A549 (cell line): ENCODE results near the gene CD47. TPM values are rescaled to one million over a fixed set of nuclear protein-coding genes. Genes with fewer than 3 reads are reported as not detected.

Experiments
- ATAC-seq, 2 experiments: fragments of 200-7000 bp in 1 of 2; fragments of >200 bp in 1 of 2; cut with Nextera tagmentation in 1 of 2; cut with Tn5 transposase in 1 of 2; 3 replicates each; pipeline versions ENCODE4 v1.8.0 to v1.9.1; 2018 to 2020; ENCODE audit warnings: mild to moderate bottlenecking in 1 of 2, moderate library complexity in 1 of 2
- CTCF ChIA-PET: fragments of 300-600 bp; sonication (Branson Sonifier 250); formaldehyde crosslinking; extraction: SDS; loops from one replicate; lab custom pipeline; 2021; ENCODE audit warnings: antibody characterized with exemption, inconsistent platforms; lab: Yijun Ruan, JAX
- POLR2A ChIA-PET: fragments of 350-600 bp; formaldehyde crosslinking; extraction: SDS; loops from one replicate; lab custom pipeline; 2021; ENCODE audit warnings: antibody characterized with exemption, inconsistent platforms; lab: Yijun Ruan, JAX
- DNase-seq, 2 experiments: peaks; one replicate each; pipeline versions ENCODE4 v3.0.0 to v3.0.0-alpha.2; 2011 to 2016; ENCODE audit warnings: low read depth in 1 of 2, low spot score in 1 of 2
- FAIRE-seq: peaks from 2 replicates; lab custom pipeline; 2011; peaks lifted over from hg19 to GRCh38; lab: Jason Lieb, UNC
- H3K27ac ChIP-seq, 2 experiments: fragments of >200 bp; sonication (Bioruptor Twin); formaldehyde crosslinking; 3 replicates each; pipeline ENCODE4 v1.5.1; 2016 to 2017
- H3K4me1 ChIP-seq: fragments of >200 bp; sonication (Bioruptor Twin); formaldehyde crosslinking; 3 replicates; pipeline ENCODE4 v1.6.1; 2016
- H3K4me2 ChIP-seq: fragments of >200 bp; sonication (Bioruptor Twin); formaldehyde crosslinking; 3 replicates; pipeline ENCODE4 v1.6.1; 2016
- H3K4me3 ChIP-seq: fragments of >200 bp; sonication (Bioruptor Twin); formaldehyde crosslinking; 3 replicates; pipeline ENCODE4 v1.5.1; 2016
- H3K9me3 ChIP-seq: fragments of >200 bp; sonication (Bioruptor Twin); formaldehyde crosslinking; 3 replicates; pipeline ENCODE4 v1.6.1; 2016
- ATOH8 ChIP-seq: fragments of 250-450 bp; sonication (Bioruptor Pico); IDR thresholded peaks from 2 replicates; pipeline ENCODE4 v1.5.0; 2020; ENCODE audit warnings: low read depth, mild to moderate bottlenecking, moderate library complexity
- CBX2 ChIP-seq: fragments of 200-600 bp; sonication (generic); IDR thresholded peaks from 2 replicates; pipeline ENCODE4 v1.6.1; 2016; ENCODE audit warnings: low read depth, mild to moderate bottlenecking, borderline replicate concordance
- CEBPB ChIP-seq, 2 experiments: fragments of >200 bp in 1 of 2; sonication (Bioruptor Twin) in 1 of 2; formaldehyde crosslinking in 1 of 2; IDR thresholded peaks; 2 replicates each; pipeline ENCODE4 v1.6.1; 2012 to 2016
- CHD2 ChIP-seq: fragments of 150-350 bp; IDR thresholded peaks from 2 replicates; pipeline ENCODE4 v1.6.1; 2014; ENCODE audit warnings: low read length; ENCODE audit not compliant: partially characterized antibody
- EHF ChIP-seq: fragments of 250-450 bp; sonication (Bioruptor Pico); IDR thresholded peaks from 2 replicates; pipeline ENCODE4 v1.5.0; 2020; ENCODE audit warnings: mild to moderate bottlenecking
- ELK1 ChIP-seq: fragments of 150-350 bp; IDR thresholded peaks from 2 replicates; pipeline ENCODE4 v1.6.1; 2014; ENCODE audit warnings: low read depth, mild to moderate bottlenecking, low read length
- EP300 ChIP-seq, 2 experiments: fragments of >200 bp; sonication (Bioruptor Twin); formaldehyde crosslinking; IDR thresholded peaks; 2 replicates in 1 of 2; 3 replicates in 1 of 2; pipeline ENCODE4 v1.6.1; 2016 to 2017
- ESRRA ChIP-seq: fragments of 150-350 bp; IDR thresholded peaks from 2 replicates; pipeline ENCODE4 v1.6.1; 2014; ENCODE audit warnings: mild to moderate bottlenecking, low read length, borderline replicate concordance
- FOSB ChIP-seq: fragments of 250-450 bp; sonication (Bioruptor Pico); IDR thresholded peaks from 2 replicates; pipeline ENCODE4 v1.5.0; 2020; ENCODE audit warnings: mild to moderate bottlenecking, moderate library complexity
- GATA3 ChIP-seq: IDR thresholded peaks from 2 replicates; pipeline ENCODE4 v1.6.1; 2012; ENCODE audit warnings: borderline replicate concordance
- HDAC2 ChIP-seq: fragments of 200-600 bp; sonication (generic); IDR thresholded peaks from 2 replicates; pipeline ENCODE4 v1.6.1; 2016
- HES2 ChIP-seq: fragments of >200 bp; sonication (Bioruptor Twin); formaldehyde crosslinking; IDR thresholded peaks from 2 replicates; pipeline ENCODE4 v1.6.1; 2016
- HOXA7 ChIP-seq: fragments of 250-450 bp; sonication (Bioruptor Pico); IDR thresholded peaks from 2 replicates; pipeline ENCODE4 v1.5.0; 2020; ENCODE audit warnings: mild to moderate bottlenecking, moderate library complexity
- HOXB13 ChIP-seq: fragments of 250-450 bp; sonication (Bioruptor Pico); IDR thresholded peaks from 2 replicates; pipeline ENCODE4 v1.5.0; 2020; ENCODE audit warnings: low read depth, mild to moderate bottlenecking, moderate library complexity
- JUN ChIP-seq, 2 experiments: fragments of >200 bp; sonication (Bioruptor Twin); formaldehyde crosslinking; IDR thresholded peaks; 2 replicates in 1 of 2; 3 replicates in 1 of 2; pipeline ENCODE4 v1.6.1; 2016 to 2017
- JUNB ChIP-seq: fragments of >200 bp; sonication (Bioruptor Twin); formaldehyde crosslinking; IDR thresholded peaks from 2 replicates; pipeline ENCODE4 v1.6.1; 2016
- KDM1A ChIP-seq: fragments of 200-600 bp; sonication (generic); IDR thresholded peaks from 2 replicates; pipeline ENCODE4 v1.6.1; 2016; ENCODE audit warnings: low read depth, mild to moderate bottlenecking
- KDM5A ChIP-seq: fragments of 200-600 bp; sonication (generic); IDR thresholded peaks from 2 replicates; pipeline ENCODE4 v1.6.1; 2016; ENCODE audit warnings: antibody characterized with exemption, mild to moderate bottlenecking
- MAX ChIP-seq: IDR thresholded peaks from 2 replicates; pipeline ENCODE4 v1.6.1; 2012
- NFE2L2 ChIP-seq: fragments of 150-350 bp; conservative IDR thresholded peaks from 2 replicates; pipeline ENCODE4 v1.6.1; 2014; ENCODE audit warnings: low read length
- PHF8 ChIP-seq: fragments of 200-600 bp; sonication (generic); IDR thresholded peaks from 2 replicates; pipeline ENCODE4 v1.6.1; 2016; ENCODE audit warnings: low read depth, mild to moderate bottlenecking, antibody characterized with exemption, moderate library complexity, borderline replicate concordance
- POLR2A ChIP-seq: IDR thresholded peaks from 2 replicates; pipeline ENCODE4 v1.6.1; 2012; ENCODE audit warnings: mild to moderate bottlenecking, low read length
- RAD21 ChIP-seq, 2 experiments: fragments of >200 bp in 1 of 2; sonication (Bioruptor Twin) in 1 of 2; formaldehyde crosslinking in 1 of 2; IDR thresholded peaks in 1 of 2; conservative IDR thresholded peaks in 1 of 2; 2 replicates in 1 of 2; 3 replicates in 1 of 2; pipeline ENCODE4 v1.6.1; 2012 to 2018; ENCODE audit warnings: inconsistent platforms in 1 of 2
- RFX5 ChIP-seq: fragments of 450-650 bp; IDR thresholded peaks from 2 replicates; pipeline ENCODE4 v1.7.1; 2014; ENCODE audit warnings: antibody characterized with exemption, mild to moderate bottlenecking, moderate library complexity
- RNF2 ChIP-seq: fragments of 200-600 bp; sonication (generic); IDR thresholded peaks from 2 replicates; pipeline ENCODE4 v1.6.1; 2016; ENCODE audit warnings: low read depth, mild to moderate bottlenecking, antibody characterized with exemption, moderate library complexity, borderline replicate concordance
- SREBF2 ChIP-seq: fragments of 450-650 bp; IDR thresholded peaks from 2 replicates; pipeline ENCODE4 v1.6.1; 2014; ENCODE audit warnings: mild to moderate bottlenecking, moderate library complexity
- USF2 ChIP-seq: fragments of 450-650 bp; IDR thresholded peaks from 2 replicates; pipeline ENCODE4 v1.6.1; 2014; ENCODE audit warnings: antibody characterized with exemption
- ZC3H11A ChIP-seq: fragments of 450-650 bp; IDR thresholded peaks from 2 replicates; pipeline ENCODE4 v1.6.1; 2014; ENCODE audit warnings: antibody characterized with exemption, mild to moderate bottlenecking
- ZFP36 ChIP-seq: fragments of 450-650 bp; IDR thresholded peaks from 2 replicates; pipeline ENCODE4 v1.6.1; 2014; ENCODE audit warnings: borderline replicate concordance; ENCODE audit not compliant: partially characterized antibody
- WGBS: methylation state at CpG from one replicate; pipeline ENCODE4 v1.1.6; 2017; ENCODE audit errors: missing lambda C conversion rate; 5-methylcytosine and 5-hydroxymethylcytosine counted together
- polyA plus RNA-seq, 4 experiments: library from polyadenylated mRNA; depleted of rRNA in 3 of 4; stranded (reverse); fragments of >200 nt; fragmentation: RNase III in 1 of 4; extraction: RNeasy Plus Mini Kit Qiagen cat#74134 plus additional on column Dnase treatment in 1 of 4; gene quantifications; 2 replicates in 3 of 4; 3 replicates in 1 of 4; pipeline ENCODE4 v1.2.3, GENCODE V29; 2011 to 2017

The CD47 gene
- polyA plus RNA-seq, 2 of the 4 experiments (the other 2 are of a cell fraction), result 31.0 to 35.9 TPM

GRCh38 chr3:108029466-108029865, 61.4 kb downstream of the CD47 start:
- ATAC-seq, result no peak
- no peak overlapping the region for H3K4me2 ChIP-seq
- ChIA-PET POLR2A (no interaction called here), CTCF (no interaction called here)
- 62% methylated on average over 1 of the region's 1 CpG for whole genome bisulfite sequencing
- H3K4me3 ChIP-seq, result no peak overlapping the region
- no peak overlapping the region for H3K27ac ChIP-seq
- TF ChIP-seq ESRRA (no peak), EP300 (IDR thresholded peaks at IDR 0.05) (no peak), CEBPB (IDR thresholded peaks at IDR 0.05) (no peak), RAD21 (conservative IDR thresholded peaks at IDR 0.05 in 1 of 2, IDR thresholded peaks at IDR 0.05 in 1 of 2) (no peak)
- peaks cover 6% of the 10 kb centered on the region; the same call in 1 of the 3 replicates for H3K4me1 ChIP-seq
- no peak for DNase-seq
- H3K9me3 ChIP-seq, result no peaks in the 10 kb centered on the region
- no peak for FAIRE-seq

GRCh38 chr3:108028896-108029295, 61.9 kb downstream of the CD47 start:
- no peak for TF ChIP-seq HOXB13 (CRISPR knock-in tag)
- no peak for TF ChIP-seq CBX2
- TF ChIP-seq CHD2, result no peak
- no peak for TF ChIP-seq RNF2
- no peak for TF ChIP-seq CEBPB (IDR thresholded peaks at IDR 0.05)
- TF ChIP-seq USF2, result no peak
- TF ChIP-seq ELK1, result no peak
- no peak for TF ChIP-seq POLR2A
- TF ChIP-seq EP300 (IDR thresholded peaks at IDR 0.05), result no peak
- TF ChIP-seq RFX5, result no peak
- TF ChIP-seq GATA3, result no peak
- TF ChIP-seq ZFP36, result no peak
- no peak for TF ChIP-seq HDAC2
- TF ChIP-seq JUNB, result no peak
- TF ChIP-seq, all 56 proteins: peak for 0
- H3K4me3 ChIP-seq, result no peak overlapping the region
- no peaks in the 10 kb centered on the region for H3K9me3 ChIP-seq
- peaks cover 6% of the 10 kb centered on the region; the same call in 1 of the 3 replicates for H3K4me1 ChIP-seq
- POLR2A ChIA-PET, result no interaction called here
- CTCF ChIA-PET, result no interaction called here
- ATAC-seq (no peak), FAIRE-seq (no peak), DNase-seq (no peak)
- H3K4me2 ChIP-seq, result no peak overlapping the region
- H3K27ac ChIP-seq, result no peak overlapping the region
- WGBS, result 73% methylated on average over 2 of the region's 2 CpGs

- WGBS, result 90% methylated on average over 3 of the region's 3 CpGs
- Histone ChIP-seq H3K9me3 (no peaks in the 10 kb centered on the region), H3K27ac (no peak overlapping the region), H3K4me2 (no peak overlapping the region), H3K4me3 (no peak overlapping the region), H3K4me1 (no peaks in the 10 kb centered on the region)
- TF ChIP-seq MAX, result no peak
- TF ChIP-seq ESRRA, result no peak
- TF ChIP-seq ZC3H11A, result no peak
- no peak for TF ChIP-seq RFX5
- no peak for TF ChIP-seq HOXB13 (CRISPR knock-in tag)
- no peak for TF ChIP-seq PHF8
- TF ChIP-seq ATOH8 (CRISPR knock-in tag), result no peak
- no peak for TF ChIP-seq GATA3
- TF ChIP-seq HES2, result no peak
- no peak for TF ChIP-seq JUN (IDR thresholded peaks at IDR 0.05)
- no peak for TF ChIP-seq EHF (CRISPR knock-in tag)
- no peak for TF ChIP-seq KDM5A
- TF ChIP-seq HOXA7 (CRISPR knock-in tag), result no peak
- TF ChIP-seq KDM1A, result no peak
- no peak for TF ChIP-seq SREBF2
- no peak for TF ChIP-seq NFE2L2
- no peak for TF ChIP-seq JUNB
- no peak for TF ChIP-seq FOSB (CRISPR knock-in tag)
- TF ChIP-seq RAD21 (conservative IDR thresholded peaks at IDR 0.05 in 1 of 2, IDR thresholded peaks at IDR 0.05 in 1 of 2), result no peak
- ChIA-PET CTCF (interaction anchor here (2.2 kb wide), 1 partner anchor 13 kb away, joined by 5 read pairs; no protein-coding TSS in a partner anchor), POLR2A (no interaction called here)
- DNase-seq, result no peak
- ATAC-seq, result no peak
- no peak for FAIRE-seq
Measured at GRCh38 chr3:108025177-108025576, 65.7 kb downstream of the CD47 start.
